ENCODE measurements around the gene KCNN3. TPM values are rescaled to one million over a fixed set of nuclear protein-coding genes. Genes with fewer than 3 reads are reported as not detected.

The KCNN3 gene
- total RNA-seq, 4 donors from 2014 or later = 3.5 to 5.6 (median 4.4) TPM

DNA sequence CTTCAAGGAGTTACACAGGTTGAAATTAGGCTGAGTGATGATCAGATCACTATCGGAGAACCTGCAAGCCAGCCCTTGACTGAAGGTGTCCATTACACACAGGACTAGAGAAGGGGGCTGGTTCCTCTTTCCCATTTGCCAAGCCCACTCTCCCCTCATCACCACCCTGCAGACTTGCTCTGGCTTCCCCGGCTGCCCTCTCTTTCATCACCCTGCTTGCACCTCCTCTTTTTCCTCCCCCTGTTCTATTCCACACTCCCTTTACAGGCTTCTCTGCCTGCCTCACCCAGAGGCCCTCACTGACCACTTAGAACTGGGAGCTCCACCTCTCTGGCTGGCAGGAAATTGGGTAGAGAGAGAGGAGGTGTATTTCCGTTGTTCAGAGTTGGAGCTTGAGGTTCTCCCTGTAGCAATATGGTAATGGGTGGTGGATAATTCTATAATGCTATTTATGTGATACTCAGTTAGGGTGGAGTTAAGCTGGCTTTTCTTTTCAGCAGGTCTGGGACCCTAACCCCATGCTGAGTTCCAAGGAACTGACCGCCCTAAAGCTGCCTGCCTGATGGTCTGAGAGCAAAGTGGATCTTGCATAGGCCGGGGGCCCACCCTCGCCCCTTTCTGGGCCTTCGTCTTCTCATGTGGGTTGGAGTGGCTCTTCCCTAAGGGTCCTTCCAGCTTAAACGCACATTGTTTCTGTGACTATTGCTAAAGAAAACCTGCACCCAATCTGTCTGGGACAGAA lies 150.3 kb downstream of the KCNN3 start:
- 82 to 88% methylated on average over 8 of the region's 8 CpGs for WGBS, 2 donors
- H3K4me1 ChIP-seq = no peaks in the 10 kb centered on the region
- intact Hi-C loops (cut with DNase I) = no loop called here
- TF ChIP-seq POLR2A (IDR thresholded peaks at IDR 0.05) = no peak
- TF ChIP-seq, protein P1, sequence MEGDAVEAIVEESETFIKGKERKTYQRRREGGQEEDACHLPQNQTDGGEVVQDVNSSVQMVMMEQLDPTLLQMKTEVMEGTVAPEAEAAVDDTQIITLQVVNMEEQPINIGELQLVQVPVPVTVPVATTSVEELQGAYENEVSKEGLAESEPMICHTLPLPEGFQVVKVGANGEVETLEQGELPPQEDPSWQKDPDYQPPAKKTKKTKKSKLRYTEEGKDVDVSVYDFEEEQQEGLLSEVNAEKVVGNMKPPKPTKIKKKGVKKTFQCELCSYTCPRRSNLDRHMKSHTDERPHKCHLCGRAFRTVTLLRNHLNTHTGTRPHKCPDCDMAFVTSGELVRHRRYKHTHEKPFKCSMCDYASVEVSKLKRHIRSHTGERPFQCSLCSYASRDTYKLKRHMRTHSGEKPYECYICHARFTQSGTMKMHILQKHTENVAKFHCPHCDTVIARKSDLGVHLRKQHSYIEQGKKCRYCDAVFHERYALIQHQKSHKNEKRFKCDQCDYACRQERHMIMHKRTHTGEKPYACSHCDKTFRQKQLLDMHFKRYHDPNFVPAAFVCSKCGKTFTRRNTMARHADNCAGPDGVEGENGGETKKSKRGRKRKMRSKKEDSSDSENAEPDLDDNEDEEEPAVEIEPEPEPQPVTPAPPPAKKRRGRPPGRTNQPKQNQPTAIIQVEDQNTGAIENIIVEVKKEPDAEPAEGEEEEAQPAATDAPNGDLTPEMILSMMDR (IDR thresholded peaks at IDR 0.05) = no peak
- no peak overlapping the region for H3K4me3 ChIP-seq (replicated peaks in 1 of 3)
- no peak overlapping the region for H3K27ac ChIP-seq
- no peak for DNase-seq
- no peaks in the 10 kb centered on the region for H3K36me3 ChIP-seq
- no peaks in the 10 kb centered on the region for H3K9me3 ChIP-seq
- H3K27me3 ChIP-seq = no peaks in the 10 kb centered on the region

DNA sequence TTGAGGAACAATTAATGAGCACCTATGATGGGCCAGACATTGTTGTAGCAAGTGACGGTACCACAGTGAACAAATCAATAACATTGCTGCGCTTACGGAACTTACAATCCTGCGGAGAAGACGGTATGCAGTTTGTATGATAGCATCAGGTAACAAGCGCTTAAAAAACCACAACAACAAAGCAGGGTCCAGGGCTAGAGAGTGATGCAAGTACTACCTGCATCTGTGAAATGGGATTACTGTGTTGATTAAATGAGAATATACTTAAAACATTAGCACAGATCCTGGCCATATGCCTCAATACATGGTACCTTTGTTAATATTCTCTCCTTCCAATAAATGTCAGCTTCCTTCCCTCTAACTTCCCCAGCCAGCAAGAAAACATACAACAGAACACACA lies 151.5 kb downstream of the KCNN3 start:
- H3K9me3 ChIP-seq = no peaks in the 10 kb centered on the region
- no peak overlapping the region for H3K27ac ChIP-seq
- H3K36me3 ChIP-seq = no peaks in the 10 kb centered on the region
- H3K4me1 ChIP-seq = peaks cover 0 to under 1% of the 10 kb centered on the region in 2 donors
- TF ChIP-seq, protein P1 (IDR thresholded peaks at IDR 0.05) = no peak
- no peak for TF ChIP-seq POLR2A (IDR thresholded peaks at IDR 0.05)
- intact Hi-C loops (cut with DNase I) = no loop called here
- H3K4me3 ChIP-seq (replicated peaks in 1 of 3) = no peak overlapping the region
- DNase-seq = no peak
- WGBS, 2 donors = 96% methylated on average over 6 of the region's 6 CpGs
- H3K27me3 ChIP-seq = no peaks in the 10 kb centered on the region

DNA sequence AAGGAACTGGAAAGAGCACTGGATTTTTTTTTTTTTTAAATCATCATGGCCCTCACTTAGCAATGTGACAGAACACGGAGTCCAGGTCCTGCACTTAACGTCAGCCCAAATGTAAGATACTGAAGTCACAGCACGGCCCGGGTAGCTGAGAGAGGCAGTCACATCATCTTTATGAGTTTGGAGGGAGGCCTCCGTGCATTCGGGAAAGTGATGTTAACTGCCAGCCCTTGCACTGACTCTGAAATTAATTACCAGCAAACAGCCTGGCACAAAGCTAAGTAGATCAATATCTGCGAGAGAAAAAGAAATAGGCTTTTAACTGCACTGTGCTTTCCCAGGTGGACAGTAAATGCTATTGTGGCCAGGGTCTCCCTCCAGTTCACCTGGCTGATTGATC lies 152.6 kb downstream of the KCNN3 start:
- Histone ChIP-seq H3K36me3 (no peaks in the 10 kb centered on the region), H3K27me3 (no peaks in the 10 kb centered on the region), H3K4me3 (replicated peaks in 1 of 3) (no peak overlapping the region), H3K27ac (no peak overlapping the region), H3K9me3 (no peaks in the 10 kb centered on the region), H3K4me1 (peaks cover 0 to 5% of the 10 kb centered on the region in 2 donors)
- WGBS, 2 donors = 89 to 91% methylated on average over 7 of the region's 7 CpGs
- intact Hi-C loops (cut with DNase I) = no loop called here
- DNase-seq = no peak
- no peak for TF ChIP-seq POLR2A (IDR thresholded peaks at IDR 0.05)
- TF ChIP-seq, protein P1 (IDR thresholded peaks at IDR 0.05) = no peak

DNA sequence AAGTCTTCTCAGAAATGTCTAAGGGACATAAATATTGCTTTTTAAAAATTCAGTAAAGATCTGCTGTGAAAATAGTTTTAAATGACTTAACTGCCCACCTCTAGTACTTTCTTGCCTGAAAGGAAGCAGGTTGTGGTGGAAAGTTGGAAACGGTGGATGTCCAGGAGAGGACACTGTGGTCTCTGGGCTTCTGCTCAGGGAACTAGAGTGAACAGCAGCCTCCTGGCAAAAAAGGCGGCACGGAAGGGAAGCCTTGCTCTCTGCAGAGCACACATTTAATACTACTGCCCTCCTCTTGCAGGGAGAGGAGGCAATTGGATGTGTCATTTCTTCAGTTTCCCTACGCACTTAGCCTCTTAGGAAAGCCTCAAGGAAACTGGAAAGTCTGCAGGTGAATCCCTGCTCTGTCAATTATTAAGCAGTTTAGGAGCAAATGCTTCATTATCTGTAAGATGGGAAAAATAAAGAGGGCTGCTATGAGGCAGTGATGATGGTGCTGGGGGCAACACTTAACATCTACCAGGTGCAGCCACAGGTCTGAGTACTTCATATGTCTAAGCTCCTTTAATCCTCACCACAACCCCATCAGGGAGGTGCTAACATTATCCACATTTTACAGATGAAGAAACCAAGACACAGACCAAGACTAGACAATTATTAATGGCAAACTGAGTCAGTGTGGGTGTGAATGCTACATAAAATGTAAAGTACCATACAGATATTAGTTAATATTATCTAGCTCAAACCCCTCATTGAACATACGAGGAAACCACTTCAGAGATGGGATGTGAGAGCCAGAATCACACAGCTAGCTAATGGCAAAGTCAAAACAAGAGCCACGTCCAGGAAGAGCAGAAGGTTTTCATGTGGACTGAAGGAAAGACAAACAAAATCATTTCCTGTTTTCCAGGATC lies 153.2 kb downstream of the KCNN3 start:
- H3K36me3 ChIP-seq = no peaks in the 10 kb centered on the region
- no peaks in the 10 kb centered on the region for H3K27me3 ChIP-seq
- H3K4me3 ChIP-seq (replicated peaks in 1 of 3) = no peak overlapping the region
- intact Hi-C loops (cut with DNase I) = no loop called here
- WGBS, 2 donors = 67 to 76% methylated on average over 6 of the region's 6 CpGs
- no peak for DNase-seq
- no peak for TF ChIP-seq POLR2A (IDR thresholded peaks at IDR 0.05)
- TF ChIP-seq, protein P1 (IDR thresholded peaks at IDR 0.05) = no peak
- no peak overlapping the region for H3K27ac ChIP-seq
- H3K4me1 ChIP-seq = peaks cover 0 to 5% of the 10 kb centered on the region in 2 donors
- H3K9me3 ChIP-seq = no peaks in the 10 kb centered on the region

DNA sequence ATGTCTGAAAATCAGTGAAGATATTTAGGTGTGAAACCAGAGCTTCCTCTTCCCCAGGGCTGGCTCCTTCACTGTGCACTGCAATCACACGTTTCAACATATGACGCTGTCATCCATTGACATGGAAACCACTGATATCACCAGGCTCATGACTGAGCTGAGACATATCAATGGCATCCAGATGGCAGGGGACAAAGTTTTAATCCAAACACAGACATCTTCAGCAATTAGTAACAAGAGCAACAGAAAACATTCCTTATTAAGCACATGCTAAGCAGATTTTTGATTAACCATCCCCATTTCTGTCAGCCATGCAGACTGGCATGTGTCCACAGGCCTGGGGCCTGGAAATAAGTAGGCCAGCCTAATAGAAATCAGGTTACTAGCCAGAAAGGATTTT lies 154.1 kb downstream of the KCNN3 start:
- H3K4me1 ChIP-seq = peaks cover 0 to 5% of the 10 kb centered on the region in 2 donors
- intact Hi-C loops (cut with DNase I) = no loop called here
- no peaks in the 10 kb centered on the region for H3K9me3 ChIP-seq
- H3K27me3 ChIP-seq = no peaks in the 10 kb centered on the region
- TF ChIP-seq POLR2A (IDR thresholded peaks at IDR 0.05) = no peak
- TF ChIP-seq, protein P1 (IDR thresholded peaks at IDR 0.05) = no peak
- no peak for DNase-seq
- 77 to 96% methylated on average over 2 of the region's 2 CpGs for WGBS, 2 donors
- H3K4me3 ChIP-seq (replicated peaks in 1 of 3) = no peak overlapping the region
- H3K27ac ChIP-seq = no peak overlapping the region
- H3K36me3 ChIP-seq = no peaks in the 10 kb centered on the region
